GM21367 (cell line): ENCODE data around the gene SYNGR2.

Experiments used
- ATAC-seq: cut with Tn5 transposase; IDR thresholded peaks from one replicate; pipeline ENCODE4 v1.9.1; 2021; ENCODE audit not compliant: unreplicated experiment

SYNGR2 gene

DNA sequence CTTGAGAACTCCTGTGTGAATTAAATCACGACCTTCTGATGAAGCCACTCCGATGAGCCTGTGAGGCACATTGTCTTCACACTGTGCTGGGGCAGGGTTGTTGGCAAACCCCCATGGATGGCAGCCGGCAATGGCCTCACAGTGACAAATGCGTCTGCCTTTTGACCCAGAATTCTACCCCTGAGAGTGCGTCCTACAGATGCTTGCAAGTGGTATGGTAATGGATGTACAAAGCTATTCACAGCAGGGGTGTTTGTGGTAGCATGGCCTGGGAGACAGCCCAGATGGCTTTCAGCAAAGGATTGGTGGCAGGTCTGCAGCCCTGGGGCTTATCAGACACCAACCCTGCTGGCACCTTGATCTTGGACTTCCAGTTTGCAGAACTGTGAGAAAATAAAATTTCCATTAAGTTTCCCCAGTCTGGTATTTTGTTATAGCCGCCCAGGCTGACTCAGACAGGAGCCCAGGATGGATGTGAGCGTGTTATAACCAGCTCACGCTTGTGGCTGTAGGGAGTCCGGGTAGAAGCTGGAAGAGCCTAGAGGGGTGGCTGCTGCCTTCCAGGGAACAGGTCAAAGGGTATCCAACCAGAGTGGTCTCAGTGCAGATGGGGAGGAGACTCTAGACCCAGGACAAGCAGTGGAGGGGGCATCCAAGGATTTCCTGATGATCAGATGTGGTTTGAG is 28.9 kb downstream of the SYNGR2 start:
- no peak for ATAC-seq

DNA sequence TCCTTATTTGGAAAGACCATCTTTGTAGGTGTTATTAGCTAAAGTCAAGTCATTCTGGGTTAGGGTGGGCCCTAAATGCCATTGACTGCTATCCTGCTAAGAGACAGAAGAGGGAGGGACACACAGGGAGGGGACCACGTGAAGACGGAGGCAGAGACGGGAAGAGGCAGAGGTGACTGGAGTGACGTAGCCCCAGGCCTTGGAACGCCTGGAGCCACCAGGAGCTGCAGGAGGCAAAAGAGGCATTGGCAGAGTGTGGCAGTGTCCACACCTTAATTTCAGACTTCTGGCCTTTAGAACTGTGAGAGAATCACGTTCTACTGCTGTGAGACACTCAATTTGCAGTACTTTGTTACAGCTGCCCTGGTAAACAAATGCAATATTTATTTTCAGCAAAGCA is 32.1 kb downstream of the SYNGR2 start:
- ATAC-seq = no peak

DNA sequence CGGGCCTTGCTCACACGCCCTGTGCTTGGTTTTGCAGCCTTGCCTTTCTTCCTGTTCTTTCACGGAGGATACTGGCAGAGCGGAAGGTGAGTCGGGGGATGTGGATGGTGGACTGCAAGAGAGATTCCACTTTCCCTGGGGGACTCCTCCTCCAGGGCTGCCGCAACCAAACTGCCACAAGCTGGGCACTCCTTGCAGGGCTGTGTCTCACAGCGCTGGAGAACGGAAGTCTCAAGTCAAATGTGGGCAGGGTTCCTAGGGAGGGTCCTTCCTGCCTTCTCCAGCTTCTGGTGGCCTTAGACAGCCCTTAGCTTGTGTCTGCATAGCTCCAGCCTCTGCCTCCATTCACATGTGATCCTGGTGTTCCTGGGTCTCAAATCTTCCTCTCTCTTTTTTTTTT is 34.3 kb downstream of the SYNGR2 start:
- no peak for ATAC-seq

DNA sequence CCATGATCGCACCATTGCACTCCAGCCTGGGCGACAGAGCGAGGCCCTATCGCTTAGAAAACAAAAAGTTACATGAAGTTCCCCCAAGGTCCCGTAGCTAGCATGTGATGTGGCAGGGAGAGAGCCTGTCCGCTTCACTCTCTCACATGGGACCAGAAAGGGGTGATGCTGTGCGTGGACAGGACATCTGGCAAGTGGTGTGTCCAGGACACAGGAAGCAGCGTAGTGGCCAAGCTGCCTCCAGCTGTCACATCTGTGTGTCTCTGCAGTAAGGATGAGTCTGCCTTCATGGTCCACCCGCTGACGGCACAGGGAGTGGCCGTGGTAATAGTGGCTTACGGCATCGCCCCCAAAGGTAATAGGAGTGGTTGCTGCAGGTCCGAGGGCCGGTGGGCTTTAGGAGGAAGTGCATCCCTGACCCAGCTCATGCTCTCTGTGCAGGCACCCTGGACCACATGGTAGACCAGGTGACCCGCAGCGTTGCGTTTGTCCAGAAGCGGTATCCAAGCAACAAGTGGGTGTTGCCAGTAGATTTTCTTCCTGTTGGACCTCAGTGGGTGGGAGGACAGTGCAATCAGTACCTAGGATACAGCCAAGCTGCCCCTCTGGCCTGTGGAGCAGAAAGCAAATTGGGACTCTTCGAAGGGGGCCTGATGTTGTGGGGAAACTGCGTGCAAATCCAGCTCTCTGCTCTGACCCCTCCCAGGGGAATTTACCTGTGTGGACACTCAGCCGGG is 36.2 kb downstream of the SYNGR2 start:
- ATAC-seq = no peak

DNA sequence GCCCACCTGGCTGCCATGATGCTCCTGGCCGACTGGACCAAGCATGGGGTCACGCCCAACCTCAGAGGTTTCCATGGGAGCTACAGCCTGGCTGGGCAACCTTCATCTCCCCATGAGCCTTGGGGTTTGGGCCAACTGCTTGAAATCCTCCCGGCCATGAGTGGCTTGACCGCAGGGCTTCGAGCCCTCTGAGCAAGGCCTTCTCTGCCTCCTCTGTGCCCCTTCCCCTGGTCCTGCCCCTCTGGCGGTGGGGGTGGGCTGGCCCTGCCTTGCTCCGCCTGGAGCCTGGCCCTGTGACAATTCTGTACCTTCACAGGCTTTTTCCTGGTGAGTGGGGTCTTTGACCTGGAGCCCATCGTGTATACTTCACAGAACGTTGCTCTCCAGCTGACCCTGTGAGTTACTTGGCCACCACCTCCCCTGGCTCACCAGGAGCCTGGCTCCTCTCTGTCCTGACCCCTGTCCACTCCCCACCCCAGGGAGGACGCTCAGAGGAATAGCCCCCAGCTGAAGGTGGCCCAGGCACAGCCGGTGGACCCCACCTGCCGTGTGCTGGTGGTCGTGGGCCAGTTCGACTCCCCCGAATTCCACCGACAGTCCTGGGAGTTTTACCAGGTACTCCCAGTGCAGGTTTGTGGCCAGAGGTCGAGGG is 36.9 kb downstream of the SYNGR2 start:
- no peak for ATAC-seq

DNA sequence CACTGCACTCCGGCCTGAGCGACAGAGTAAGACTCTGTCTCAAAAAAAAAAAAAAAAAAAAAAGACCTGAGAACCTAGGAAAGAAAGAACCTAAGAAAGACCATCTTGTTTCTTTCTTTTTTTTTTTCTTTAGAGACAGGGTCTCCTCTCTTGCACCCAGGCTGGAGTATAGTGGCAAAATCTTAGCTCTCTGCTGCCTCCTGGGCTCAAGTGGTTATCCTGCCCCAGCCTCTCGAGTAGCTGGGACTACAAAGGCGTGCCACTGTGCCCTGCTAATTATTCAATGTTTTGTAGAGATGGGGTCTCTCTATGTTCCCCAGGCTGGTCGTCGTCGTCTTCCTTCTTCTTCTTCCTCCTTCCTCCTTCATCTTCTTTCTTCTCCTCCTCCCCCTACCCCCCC is 37.9 kb downstream of the SYNGR2 start:
- no peak for ATAC-seq

DNA sequence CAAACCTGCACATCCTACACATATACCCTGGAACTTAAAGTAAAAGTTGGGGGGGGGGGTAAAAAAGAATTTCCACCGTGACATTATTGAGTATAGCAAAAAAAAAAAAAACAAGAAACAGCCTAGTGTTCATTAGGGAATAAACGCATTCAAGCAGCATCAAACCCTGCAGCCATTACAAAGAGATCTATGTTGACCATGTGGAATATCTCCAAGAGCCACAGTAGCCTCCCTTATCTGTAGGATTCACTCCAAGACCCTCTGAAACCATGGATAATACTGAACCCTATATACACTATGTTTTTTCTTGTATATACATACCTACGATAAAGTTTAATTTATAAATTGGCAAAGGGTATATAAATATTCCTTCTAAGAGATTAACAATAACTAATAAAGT is 40.1 kb downstream of the SYNGR2 start:
- ATAC-seq = no peak

DNA sequence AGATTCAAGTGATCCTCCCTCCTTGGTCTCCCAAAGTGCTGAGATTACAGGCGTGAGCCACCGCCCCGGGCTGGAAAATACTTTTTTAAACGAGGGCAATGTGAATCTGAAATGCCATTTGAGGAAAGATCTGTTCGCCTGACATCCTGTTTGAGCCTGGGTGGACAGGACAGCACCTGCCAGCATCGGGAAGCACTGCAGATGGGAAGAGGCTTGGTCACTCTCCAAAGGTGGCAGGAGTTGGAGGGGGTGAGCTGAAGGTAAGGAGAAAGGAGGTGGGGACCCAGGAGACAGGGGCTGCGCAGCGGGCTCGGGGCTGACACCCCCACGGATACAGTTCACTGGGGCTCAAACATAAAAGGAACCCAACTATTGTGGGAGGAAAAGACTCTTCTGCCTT is 41.7 kb downstream of the SYNGR2 start:
- no peak for ATAC-seq

DNA sequence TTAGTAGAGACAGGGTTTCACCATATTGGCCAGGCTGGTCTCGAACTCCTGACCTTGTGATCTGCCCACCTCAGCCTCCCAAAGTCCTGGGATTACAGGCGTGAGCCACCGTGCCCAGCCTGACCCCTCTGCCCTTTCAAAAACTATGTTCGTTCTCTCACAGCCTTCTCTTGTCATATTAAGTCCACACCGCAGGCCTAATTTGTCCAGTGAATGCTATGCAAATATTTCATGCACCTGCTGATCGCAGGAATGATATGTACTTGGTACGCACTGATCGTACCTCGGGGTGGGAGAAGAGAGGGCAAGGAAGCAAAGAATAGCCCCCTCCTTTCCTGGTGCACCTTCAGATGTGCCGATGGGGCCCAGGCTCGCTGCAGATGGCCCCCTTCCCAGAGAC is 42.7 kb downstream of the SYNGR2 start:
- ATAC-seq = no peak

DNA sequence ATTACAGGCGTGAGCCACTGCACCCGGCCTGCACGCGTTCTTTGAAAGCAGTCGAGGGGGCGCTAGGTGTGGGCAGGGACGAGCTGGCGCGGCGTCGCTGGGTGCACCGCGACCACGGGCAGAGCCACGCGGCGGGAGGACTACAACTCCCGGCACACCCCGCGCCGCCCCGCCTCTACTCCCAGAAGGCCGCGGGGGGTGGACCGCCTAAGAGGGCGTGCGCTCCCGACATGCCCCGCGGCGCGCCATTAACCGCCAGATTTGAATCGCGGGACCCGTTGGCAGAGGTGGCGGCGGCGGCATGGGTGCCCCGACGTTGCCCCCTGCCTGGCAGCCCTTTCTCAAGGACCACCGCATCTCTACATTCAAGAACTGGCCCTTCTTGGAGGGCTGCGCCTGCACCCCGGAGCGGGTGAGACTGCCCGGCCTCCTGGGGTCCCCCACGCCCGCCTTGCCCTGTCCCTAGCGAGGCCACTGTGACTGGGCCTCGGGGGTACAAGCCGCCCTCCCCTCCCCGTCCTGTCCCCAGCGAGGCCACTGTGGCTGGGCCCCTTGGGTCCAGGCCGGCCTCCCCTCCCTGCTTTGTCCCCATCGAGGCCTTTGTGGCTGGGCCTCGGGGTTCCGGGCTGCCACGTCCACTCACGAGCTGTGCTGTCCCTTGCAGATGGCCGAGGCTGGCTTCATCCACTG is 45.8 kb downstream of the SYNGR2 start, which contains the start of gene BIRC5:
Gene BIRC5, plus strand, starts transcription at position 238 of the 690 bp plus-strand sequence. Its CDS starts 64 bp downstream, at position 302.
- ATAC-seq = peak; percentile 85

DNA sequence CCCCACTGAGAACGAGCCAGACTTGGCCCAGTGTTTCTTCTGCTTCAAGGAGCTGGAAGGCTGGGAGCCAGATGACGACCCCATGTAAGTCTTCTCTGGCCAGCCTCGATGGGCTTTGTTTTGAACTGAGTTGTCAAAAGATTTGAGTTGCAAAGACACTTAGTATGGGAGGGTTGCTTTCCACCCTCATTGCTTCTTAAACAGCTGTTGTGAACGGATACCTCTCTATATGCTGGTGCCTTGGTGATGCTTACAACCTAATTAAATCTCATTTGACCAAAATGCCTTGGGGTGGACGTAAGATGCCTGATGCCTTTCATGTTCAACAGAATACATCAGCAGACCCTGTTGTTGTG is 46.3 kb downstream of the SYNGR2 start:
- ATAC-seq = no peak

DNA sequence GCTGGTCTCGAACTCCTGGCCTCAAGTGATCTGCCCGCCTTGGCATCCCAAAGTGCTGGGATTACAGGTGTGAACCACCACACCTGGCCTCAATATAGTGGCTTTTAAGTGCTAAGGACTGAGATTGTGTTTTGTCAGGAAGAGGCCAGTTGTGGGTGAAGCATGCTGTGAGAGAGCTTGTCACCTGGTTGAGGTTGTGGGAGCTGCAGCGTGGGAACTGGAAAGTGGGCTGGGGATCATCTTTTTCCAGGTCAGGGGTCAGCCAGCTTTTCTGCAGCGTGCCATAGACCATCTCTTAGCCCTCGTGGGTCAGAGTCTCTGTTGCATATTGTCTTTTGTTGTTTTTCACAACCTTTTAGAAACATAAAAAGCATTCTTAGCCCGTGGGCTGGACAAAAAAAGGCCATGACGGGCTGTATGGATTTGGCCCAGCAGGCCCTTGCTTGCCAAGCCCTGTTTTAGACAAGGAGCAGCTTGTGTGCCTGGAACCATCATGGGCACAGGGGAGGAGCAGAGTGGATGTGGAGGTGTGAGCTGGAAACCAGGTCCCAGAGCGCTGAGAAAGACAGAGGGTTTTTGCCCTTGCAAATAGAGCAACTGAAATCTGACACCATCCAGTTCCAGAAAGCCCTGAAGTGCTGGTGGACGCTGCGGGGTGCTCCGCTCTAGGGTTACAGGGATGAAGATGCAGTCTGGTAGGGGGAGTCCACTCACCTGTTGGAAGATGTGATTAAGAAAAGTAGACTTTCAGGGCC is 51.2 kb downstream of the SYNGR2 start:
- ATAC-seq = no peak
